Mesangial cell (primary cell): ENCODE results near the gene ISLR. TPM values are rescaled to one million over a fixed set of nuclear protein-coding genes. Genes with fewer than 3 reads are reported as not detected.

Experiments used
- total RNA-seq: library from RNA; depleted of rRNA; stranded (reverse); fragments of >200 nt; gene quantifications from 2 replicates; pipeline ENCODE4 v1.2.3, GENCODE V29; 2015

Gene ISLR
- total RNA-seq: 2.8 and 52.9 TPM in 2 replicates

GRCh38 chr15:74173380-74174218, at the start of gene ISLR:
Gene ISLR, plus strand, starts transcription at chr15:74173710. Its CDS starts 1,149 bp downstream, at chr15:74174859.

GRCh38 chr15:74130155-74130848, 43.2 kb upstream of the ISLR start, which contains the start of gene ISLR2:
Gene ISLR2, plus strand, starts transcription at chr15:74130586. Its CDS starts 2,169 bp downstream, at chr15:74132755.

GRCh38 chr15:74202452-74203401, 29.2 kb downstream of the ISLR start, which contains the start of gene STRA6:
Gene STRA6, minus strand, starts transcription at chr15:74202787. Its CDS starts 520 bp downstream, at chr15:74202267.

Other genes with a start within 250 kb of the ISLR start
- gene LOXL1, start 247.2 kb upstream of the ISLR start, total RNA-seq: 82.8 and 257 TPM in 2 replicates
- gene STOML1, start 181.4 kb upstream of the ISLR start, total RNA-seq: 17.2 and 20.7 TPM in 2 replicates
- 57.4 and 116 TPM in 2 replicates for gene PML, start 179.0 kb upstream of the ISLR start, total RNA-seq
- not detected in 2 replicates for gene GOLGA6A, start 91.2 kb upstream of the ISLR start, total RNA-seq
- under 0.01 and 1.5 TPM in 2 replicates for gene ISLR2, start 43.1 kb upstream of the ISLR start, total RNA-seq
- 2.0 and 20.2 TPM in 2 replicates for gene STRA6, start 29.1 kb downstream of the ISLR start, total RNA-seq
- gene CCDC33, start 62.6 kb downstream of the ISLR start, total RNA-seq: 1.5 TPM in 1 of 2 replicates, not detected in the other
- 1.1 and 1.6 TPM in 2 replicates for gene CYP11A1, start 193.9 kb downstream of the ISLR start, total RNA-seq